ENCODE data around the gene COL17A1. TPM values are rescaled to one million over a fixed set of nuclear protein-coding genes. Genes with fewer than 3 reads are reported as not detected.

The COL17A1 gene
- total RNA-seq, 1 experiment from 2014 or later = 1.2 TPM

GRCh38 chr10:104018471-104018870 lies 67.2 kb downstream of the COL17A1 start:
- peaks cover 34% of the 10 kb centered on the region; the same call in 1 of the 2 replicates for H3K36me3 ChIP-seq (ENCODE audit: low read depth, low read length)

GRCh38 chr10:104016661-104017060 lies 69.0 kb downstream of the COL17A1 start:
- Histone ChIP-seq H3K27ac (ENCODE audit: low read length) (no peak overlapping the region), H3K9me3 (ENCODE audit: low read length) (no peaks in the 10 kb centered on the region), H3K9me2 (replicated peaks; ENCODE audit: low read length) (no peaks in the 10 kb centered on the region), H3K36me3 (ENCODE audit: low read depth, low read length) (peaks cover 19% of the 10 kb centered on the region; the same call in 1 of the 2 replicates), H2AFZ (ENCODE audit: low read length) (no peak overlapping the region), H3K4me3 (ENCODE audit: low read length) (no peak overlapping the region), H3F3A (ENCODE audit: low read length, unreplicated experiment) (no peaks in the 10 kb centered on the region), H3K4me2 (ENCODE audit: low read length) (no peak overlapping the region), H4K20me1 (ENCODE audit: low read length) (no peaks in the 10 kb centered on the region), H3K79me2 (ENCODE audit: low read length) (no peaks in the 10 kb centered on the region), H3K27me3 (ENCODE audit: low read length) (no peaks in the 10 kb centered on the region), H3K9ac (ENCODE audit: low read length) (no peak overlapping the region), H3K4me1 (ENCODE audit: insufficient read depth, low read length) (peaks cover 19% of the 10 kb centered on the region)
- CTCF ChIA-PET = no interaction called here
- no peak for ATAC-seq
- intact Hi-C loops (cut with micrococcal nuclease) = no loop called here
- DNase-seq = no peak
- POLR2A ChIA-PET (ENCODE audit: unreplicated experiment) = no interaction called here
- BruUV-seq (replicated peaks) = no TSS peak
- TF ChIP-seq EZH2phosphoT487 (IDR thresholded peaks at IDR 0.05; ENCODE audit: borderline replicate concordance, low read length) (no peak), CTCF (conservative IDR thresholded peaks at IDR 0.05; ENCODE audit: low read depth, low read length) (no peak), EZH2 (IDR thresholded peaks at IDR 0.05; ENCODE audit: low read length, unreplicated experiment) (no peak)

More at GRCh38 chr10:104018471-104018870, 67.2 kb downstream of the COL17A1 start:
- no peak overlapping the region for H3K4me3 ChIP-seq (ENCODE audit: low read length)
- no peak overlapping the region for H3K27ac ChIP-seq (ENCODE audit: low read length)
- CTCF ChIA-PET = interaction anchor here (1.0 kb wide), 1 partner anchor 131 kb away, joined by 3 read pairs; no protein-coding TSS in a partner anchor
- H3K4me2 ChIP-seq (ENCODE audit: low read length) = no peak overlapping the region
- H3K4me1 ChIP-seq (ENCODE audit: insufficient read depth, low read length) = peaks cover 22% of the 10 kb centered on the region
- ATAC-seq (no peak), DNase-seq (no peak)
- no peaks in the 10 kb centered on the region for H4K20me1 ChIP-seq (ENCODE audit: low read length)
- intact Hi-C loops (cut with micrococcal nuclease) = no loop called here
- no peaks in the 10 kb centered on the region for H3F3A ChIP-seq (ENCODE audit: low read length, unreplicated experiment)
- H3K79me2 ChIP-seq (ENCODE audit: low read length) = no peaks in the 10 kb centered on the region
- POLR2A ChIA-PET (ENCODE audit: unreplicated experiment) = interaction anchor here (0.7 kb wide), 1 partner anchor 254 kb away, joined by 3 read pairs; no protein-coding TSS in a partner anchor
- no peak for TF ChIP-seq CTCF (conservative IDR thresholded peaks at IDR 0.05; ENCODE audit: low read depth, low read length)
- TF ChIP-seq EZH2 (IDR thresholded peaks at IDR 0.05; ENCODE audit: low read length, unreplicated experiment) = no peak
- TF ChIP-seq EZH2phosphoT487 (IDR thresholded peaks at IDR 0.05; ENCODE audit: borderline replicate concordance, low read length) = no peak
- BruUV-seq (replicated peaks) = no TSS peak
- H3K9me3 ChIP-seq (ENCODE audit: low read length) = no peaks in the 10 kb centered on the region
- no peak overlapping the region for H3K9ac ChIP-seq (ENCODE audit: low read length)
- H2AFZ ChIP-seq (ENCODE audit: low read length) = no peak overlapping the region
- H3K9me2 ChIP-seq (replicated peaks; ENCODE audit: low read length) = no peaks in the 10 kb centered on the region
- no peaks in the 10 kb centered on the region for H3K27me3 ChIP-seq (ENCODE audit: low read length)

GRCh38 chr10:104014176-104014575 lies 71.5 kb downstream of the COL17A1 start:
- no peaks in the 10 kb centered on the region for H3K79me2 ChIP-seq (ENCODE audit: low read length)
- no peaks in the 10 kb centered on the region for H3K9me3 ChIP-seq (ENCODE audit: low read length)
- ChIA-PET POLR2A (ENCODE audit: unreplicated experiment) (no interaction called here), CTCF (no interaction called here)
- H3K9ac ChIP-seq (ENCODE audit: low read length) = no peak overlapping the region
- H3K27ac ChIP-seq (ENCODE audit: low read length) = no peak overlapping the region
- BruUV-seq (replicated peaks) = no TSS peak
- H3K36me3 ChIP-seq (ENCODE audit: low read depth, low read length) = no peaks in the 10 kb centered on the region; the same call in 1 of the 2 replicates
- H3K4me1 ChIP-seq (ENCODE audit: insufficient read depth, low read length) = peaks cover 7% of the 10 kb centered on the region; the same call in 1 of the 2 replicates
- H3K4me2 ChIP-seq (ENCODE audit: low read length) = no peak overlapping the region
- no peaks in the 10 kb centered on the region for H4K20me1 ChIP-seq (ENCODE audit: low read length)
- H3K27me3 ChIP-seq (ENCODE audit: low read length) = no peaks in the 10 kb centered on the region
- no peaks in the 10 kb centered on the region for H3F3A ChIP-seq (ENCODE audit: low read length, unreplicated experiment)
- intact Hi-C loops (cut with micrococcal nuclease) = no loop called here
- TF ChIP-seq CTCF (conservative IDR thresholded peaks at IDR 0.05; ENCODE audit: low read depth, low read length) = no peak
- no peak for TF ChIP-seq EZH2 (IDR thresholded peaks at IDR 0.05; ENCODE audit: low read length, unreplicated experiment)
- TF ChIP-seq EZH2phosphoT487 (IDR thresholded peaks at IDR 0.05; ENCODE audit: borderline replicate concordance, low read length) = no peak
- DNase-seq (no peak), ATAC-seq (no peak)
- H2AFZ ChIP-seq (ENCODE audit: low read length) = no peak overlapping the region
- H3K9me2 ChIP-seq (replicated peaks; ENCODE audit: low read length) = no peaks in the 10 kb centered on the region
- H3K4me3 ChIP-seq (ENCODE audit: low read length) = no peak overlapping the region
